Measurements from ENCODE around the gene PSORS1C2. TPM values are rescaled to one million over a fixed set of nuclear protein-coding genes. Genes with fewer than 3 reads are reported as not detected.

PSORS1C2 gene
- total RNA-seq, 1 donor from 2014 or later, result not detected

DNA sequence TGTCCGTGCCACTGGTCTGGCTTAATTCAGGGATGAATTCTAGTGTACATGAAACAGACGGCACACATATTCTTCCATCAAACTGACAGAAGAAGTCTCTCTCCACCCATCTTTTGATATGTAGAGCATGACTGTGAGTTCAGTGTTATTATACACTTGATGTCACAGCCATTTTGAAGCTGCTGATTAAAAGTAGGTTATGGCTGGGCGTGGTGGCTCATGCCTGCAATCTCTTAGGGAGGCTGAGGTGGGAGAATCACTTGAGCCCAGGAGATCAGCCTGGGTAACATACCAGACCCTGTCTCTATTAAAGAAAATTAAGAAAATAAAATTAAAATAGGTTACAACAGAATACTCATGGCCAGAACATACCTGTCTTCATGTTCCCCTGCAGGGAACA, 47.2 kb downstream of the PSORS1C2 start:
- peaks cover 4% of the 10 kb centered on the region for H3K9me3 Mint-ChIP-seq (ENCODE audit: unreplicated experiment)
- H3K27me3 Mint-ChIP-seq (ENCODE audit: low read depth, unreplicated experiment), result peaks cover 4% of the 10 kb centered on the region
- no peak overlapping the region for H3K27ac Mint-ChIP-seq (ENCODE audit: unreplicated experiment)
- H3K79me2 ChIP-seq (ENCODE audit: insufficient read depth, low read length), result no peaks in the 10 kb centered on the region
- H3K4me3 Mint-ChIP-seq (ENCODE audit: unreplicated experiment), result no peak overlapping the region
- DNase-seq (ENCODE audit: low read depth) (no peak), FAIRE-seq (no peak)
- H3K4me1 ChIP-seq (ENCODE audit: insufficient read depth, low read length), result peaks cover 7% of the 10 kb centered on the region
- no peak for TF ChIP-seq EZH2 (IDR thresholded peaks at IDR 0.05; ENCODE audit: insufficient read depth, low read length)
- TF ChIP-seq, protein P1, sequence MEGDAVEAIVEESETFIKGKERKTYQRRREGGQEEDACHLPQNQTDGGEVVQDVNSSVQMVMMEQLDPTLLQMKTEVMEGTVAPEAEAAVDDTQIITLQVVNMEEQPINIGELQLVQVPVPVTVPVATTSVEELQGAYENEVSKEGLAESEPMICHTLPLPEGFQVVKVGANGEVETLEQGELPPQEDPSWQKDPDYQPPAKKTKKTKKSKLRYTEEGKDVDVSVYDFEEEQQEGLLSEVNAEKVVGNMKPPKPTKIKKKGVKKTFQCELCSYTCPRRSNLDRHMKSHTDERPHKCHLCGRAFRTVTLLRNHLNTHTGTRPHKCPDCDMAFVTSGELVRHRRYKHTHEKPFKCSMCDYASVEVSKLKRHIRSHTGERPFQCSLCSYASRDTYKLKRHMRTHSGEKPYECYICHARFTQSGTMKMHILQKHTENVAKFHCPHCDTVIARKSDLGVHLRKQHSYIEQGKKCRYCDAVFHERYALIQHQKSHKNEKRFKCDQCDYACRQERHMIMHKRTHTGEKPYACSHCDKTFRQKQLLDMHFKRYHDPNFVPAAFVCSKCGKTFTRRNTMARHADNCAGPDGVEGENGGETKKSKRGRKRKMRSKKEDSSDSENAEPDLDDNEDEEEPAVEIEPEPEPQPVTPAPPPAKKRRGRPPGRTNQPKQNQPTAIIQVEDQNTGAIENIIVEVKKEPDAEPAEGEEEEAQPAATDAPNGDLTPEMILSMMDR (IDR thresholded peaks at IDR 0.05; ENCODE audit: insufficient read depth, low read depth, low read length), result no peak
- H3K36me3 Mint-ChIP-seq (ENCODE audit: low read depth, unreplicated experiment), result no peaks in the 10 kb centered on the region
- no peak overlapping the region for H3K4me3 ChIP-seq (ENCODE audit: insufficient read depth, low read depth, low read length)
- H3K27ac ChIP-seq (ENCODE audit: low read depth, low read length), result no peak overlapping the region
- no peaks in the 10 kb centered on the region for H4K20me1 ChIP-seq (ENCODE audit: insufficient read depth, low read length)
- no peak overlapping the region for H3K9ac ChIP-seq (ENCODE audit: low read length)
- no peaks in the 10 kb centered on the region for H3K27me3 ChIP-seq (ENCODE audit: insufficient read depth, low read length)
- H3K4me1 Mint-ChIP-seq (ENCODE audit: low read depth, unreplicated experiment), result peaks cover 7% of the 10 kb centered on the region
- no peak overlapping the region for H2AFZ ChIP-seq (ENCODE audit: low read depth, low read length)
- no peaks in the 10 kb centered on the region for H3K9me3 ChIP-seq (ENCODE audit: insufficient read depth, low read depth, low read length)
- H3K4me2 ChIP-seq (ENCODE audit: low read length), result no peak overlapping the region
- no peaks in the 10 kb centered on the region for H3K36me3 ChIP-seq (ENCODE audit: insufficient read depth, low read length)

DNA sequence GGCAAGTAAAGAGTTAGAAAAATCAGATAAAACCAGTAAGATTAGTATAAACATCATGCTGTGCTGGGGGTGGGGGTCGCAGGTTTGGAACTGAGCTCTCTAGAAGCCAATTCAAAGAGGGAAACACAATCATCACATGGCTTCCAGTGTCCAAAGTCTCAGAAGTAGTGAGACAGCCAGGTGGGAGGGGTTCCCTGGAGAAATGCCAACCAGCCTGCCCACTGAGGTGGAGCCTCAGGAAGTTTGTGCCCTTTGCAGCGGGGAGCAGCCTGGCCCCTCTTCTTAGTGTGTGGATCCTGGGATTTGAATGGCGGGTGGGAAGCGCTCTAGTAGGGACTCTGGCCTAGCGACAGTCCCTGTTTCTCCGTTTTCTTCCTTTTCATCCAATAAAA, 47.9 kb downstream of the PSORS1C2 start:
- no peak overlapping the region for H3K27ac Mint-ChIP-seq (ENCODE audit: unreplicated experiment)
- H3K4me1 ChIP-seq (ENCODE audit: insufficient read depth, low read length), result peaks cover 14% of the 10 kb centered on the region
- no peaks in the 10 kb centered on the region for H3K36me3 ChIP-seq (ENCODE audit: insufficient read depth, low read length)
- no peaks in the 10 kb centered on the region for H3K36me3 Mint-ChIP-seq (ENCODE audit: low read depth, unreplicated experiment)
- H2AFZ ChIP-seq (ENCODE audit: low read depth, low read length), result no peak overlapping the region
- no peak overlapping the region for H3K9ac ChIP-seq (ENCODE audit: low read length)
- H3K79me2 ChIP-seq (ENCODE audit: insufficient read depth, low read length), result no peaks in the 10 kb centered on the region
- no peaks in the 10 kb centered on the region for H3K27me3 ChIP-seq (ENCODE audit: insufficient read depth, low read length)
- H3K9me3 Mint-ChIP-seq (ENCODE audit: unreplicated experiment), result peaks cover 4% of the 10 kb centered on the region
- H3K4me3 Mint-ChIP-seq (ENCODE audit: unreplicated experiment), result no peak overlapping the region
- H3K4me2 ChIP-seq (ENCODE audit: low read length), result no peak overlapping the region
- no peaks in the 10 kb centered on the region for H3K9me3 ChIP-seq (ENCODE audit: insufficient read depth, low read depth, low read length)
- no peak overlapping the region for H3K27ac ChIP-seq (ENCODE audit: low read depth, low read length)
- H3K4me3 ChIP-seq (ENCODE audit: insufficient read depth, low read depth, low read length), result no peak overlapping the region
- TF ChIP-seq, protein P1 (IDR thresholded peaks at IDR 0.05; ENCODE audit: insufficient read depth, low read depth, low read length), result no peak
- no peak for TF ChIP-seq EZH2 (IDR thresholded peaks at IDR 0.05; ENCODE audit: insufficient read depth, low read length)
- H4K20me1 ChIP-seq (ENCODE audit: insufficient read depth, low read length), result no peaks in the 10 kb centered on the region
- DNase-seq (ENCODE audit: low read depth), result no peak
- FAIRE-seq, result no peak
- peaks cover 2% of the 10 kb centered on the region for H3K27me3 Mint-ChIP-seq (ENCODE audit: low read depth, unreplicated experiment)
- peaks cover 14% of the 10 kb centered on the region for H3K4me1 Mint-ChIP-seq (ENCODE audit: low read depth, unreplicated experiment)

DNA sequence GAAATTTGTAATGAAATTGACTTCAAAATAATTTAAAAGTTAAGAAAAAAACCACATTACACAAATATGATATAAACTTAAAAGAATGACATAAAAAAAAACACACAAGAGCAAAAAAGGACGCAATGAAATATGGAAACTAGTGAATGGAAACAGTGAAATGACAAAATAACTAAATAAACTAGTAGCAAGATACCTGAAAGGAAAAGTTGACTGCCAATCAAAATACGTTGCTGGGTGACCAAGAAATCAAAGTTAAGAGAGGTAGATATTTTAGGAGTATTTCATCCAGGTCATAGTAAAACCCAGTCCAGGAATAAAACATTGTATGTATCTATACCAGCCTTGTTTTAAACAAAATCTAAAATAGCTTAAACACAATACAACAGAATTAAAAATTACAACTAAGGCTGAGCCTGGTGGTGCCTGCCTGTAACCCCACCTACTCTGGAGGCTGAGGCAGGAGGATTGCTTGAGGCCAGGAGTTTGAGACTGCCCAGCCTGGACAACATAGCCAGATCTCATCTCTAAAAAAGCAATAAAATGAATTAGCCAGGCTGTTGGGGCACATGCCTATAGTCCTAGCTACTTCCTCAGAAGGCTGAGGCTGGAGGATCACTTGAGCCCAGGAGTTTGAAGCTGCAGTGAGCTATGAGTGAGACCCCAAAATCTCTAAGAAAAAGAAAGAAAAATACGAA, 48.4 kb downstream of the PSORS1C2 start:
- Mint-ChIP-seq H3K4me3 (ENCODE audit: unreplicated experiment) (no peak overlapping the region), H3K9me3 (ENCODE audit: unreplicated experiment) (peaks cover 4% of the 10 kb centered on the region), H3K27ac (ENCODE audit: unreplicated experiment) (no peak overlapping the region), H3K27me3 (ENCODE audit: low read depth, unreplicated experiment) (peaks cover 2% of the 10 kb centered on the region), H3K36me3 (ENCODE audit: low read depth, unreplicated experiment) (no peaks in the 10 kb centered on the region), H3K4me1 (ENCODE audit: low read depth, unreplicated experiment) (peaks cover 18% of the 10 kb centered on the region)
- peaks cover 17% of the 10 kb centered on the region for H3K4me1 ChIP-seq (ENCODE audit: insufficient read depth, low read length)
- H4K20me1 ChIP-seq (ENCODE audit: insufficient read depth, low read length), result no peaks in the 10 kb centered on the region
- no peaks in the 10 kb centered on the region for H3K36me3 ChIP-seq (ENCODE audit: insufficient read depth, low read length)
- H3K79me2 ChIP-seq (ENCODE audit: insufficient read depth, low read length), result no peaks in the 10 kb centered on the region
- DNase-seq (ENCODE audit: low read depth), result no peak
- H3K27me3 ChIP-seq (ENCODE audit: insufficient read depth, low read length), result no peaks in the 10 kb centered on the region
- no peak for TF ChIP-seq EZH2 (IDR thresholded peaks at IDR 0.05; ENCODE audit: insufficient read depth, low read length)
- TF ChIP-seq, protein P1 (IDR thresholded peaks at IDR 0.05; ENCODE audit: insufficient read depth, low read depth, low read length), result no peak
- H2AFZ ChIP-seq (ENCODE audit: low read depth, low read length), result no peak overlapping the region
- FAIRE-seq, result no peak
- H3K27ac ChIP-seq (ENCODE audit: low read depth, low read length), result no peak overlapping the region
- H3K4me2 ChIP-seq (ENCODE audit: low read length), result no peak overlapping the region
- H3K9ac ChIP-seq (ENCODE audit: low read length), result no peak overlapping the region
- H3K4me3 ChIP-seq (ENCODE audit: insufficient read depth, low read depth, low read length), result no peak overlapping the region
- H3K9me3 ChIP-seq (ENCODE audit: insufficient read depth, low read depth, low read length), result no peaks in the 10 kb centered on the region

Data from astrocyte (in vitro differentiated cells and primary cell).